SK-MEL-5 (cell line): ENCODE results near the gene ZNF474. TPM values are rescaled to one million over a fixed set of nuclear protein-coding genes. Genes with fewer than 3 reads are reported as not detected.

Source experiments
- DNase-seq: peaks from one replicate; pipeline ENCODE4 v3.0.0-alpha.2; 2016; ENCODE audit warnings: low read depth, low spot score
- in situ Hi-C: cut with HindIII; loops from 2 replicates; pipeline ENCODE4 v1.10.0; 2016; ENCODE audit warnings: low sequenced_read_pairs, high pct_unique_total_duplicates, low pct_unique_long_range_greater_than_20kb
- total RNA-seq: library from RNA; depleted of rRNA; stranded (reverse); fragments of >200 nt; shearing (Covaris generic); gene quantifications from 2 replicates; pipeline ENCODE4 v1.2.3, GENCODE V29; 2014

Gene ZNF474
- total RNA-seq, 1 experiment from 2014 or later = not detected

DNA sequence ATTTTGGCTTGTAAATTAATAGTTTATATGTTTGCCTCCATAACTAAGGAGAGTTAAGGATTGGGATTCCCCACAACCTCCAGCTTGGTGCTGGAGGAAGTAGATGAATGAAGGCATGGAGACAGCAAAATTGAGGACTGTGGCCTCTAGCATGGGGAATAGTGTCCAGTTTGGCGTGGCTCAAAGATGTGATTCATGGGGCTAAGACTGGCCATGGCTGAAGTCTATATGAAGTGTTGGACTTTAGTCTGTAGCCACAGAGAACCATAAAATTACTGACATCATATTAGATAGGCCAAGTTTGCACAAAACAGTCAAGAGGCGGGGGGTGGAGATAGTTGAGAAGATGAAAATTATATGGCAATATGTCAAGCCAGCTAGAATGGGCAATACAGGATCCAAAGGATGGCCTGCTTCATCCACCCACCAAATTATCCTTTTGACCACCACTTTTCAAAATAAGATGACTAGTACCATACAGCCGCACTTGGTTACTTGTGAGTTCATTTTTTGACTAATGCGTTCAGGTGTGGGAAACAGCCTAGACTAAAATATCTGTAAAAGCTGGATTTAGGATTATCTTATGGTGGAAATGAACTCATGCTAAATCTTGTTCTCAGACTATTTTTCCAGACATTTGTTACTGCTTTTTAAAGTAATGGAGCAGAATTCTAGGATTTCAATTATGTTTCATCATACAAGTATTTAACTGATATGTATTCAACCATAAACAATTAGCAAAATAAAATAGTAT is 40.2 kb downstream of the ZNF474 start:
- in situ Hi-C loops = no loop called here
- no peak for DNase-seq

DNA sequence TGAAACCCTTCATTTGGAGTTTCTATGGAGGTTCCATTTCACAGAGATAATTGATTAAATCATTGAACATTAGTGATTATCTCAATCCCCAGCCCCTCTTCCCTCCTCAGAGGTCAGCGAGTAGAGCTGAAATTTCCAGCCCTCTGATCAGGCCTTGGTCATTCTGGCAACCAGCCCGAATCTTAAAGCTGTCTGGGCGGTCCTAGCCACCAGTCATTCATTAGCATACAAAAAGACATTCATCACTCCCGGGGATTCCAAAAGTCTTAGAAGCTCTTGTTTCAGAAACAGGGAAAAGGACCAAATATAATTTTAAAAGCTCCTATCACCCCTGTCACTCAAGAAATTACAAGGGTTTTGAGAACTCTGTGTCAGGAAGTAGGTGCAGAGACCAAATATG is 41.3 kb downstream of the ZNF474 start:
- in situ Hi-C loops = no loop called here
- DNase-seq = peak; percentile 9

- DNase-seq = no peak
- in situ Hi-C loops = no loop called here
These were observed 42.9 kb downstream of the ZNF474 start for GRCh38 chr5:122172207-122172606.

- DNase-seq = no peak
- in situ Hi-C loops = no loop called here
These were observed 44.4 kb downstream of the ZNF474 start for GRCh38 chr5:122173474-122174415.

DNA sequence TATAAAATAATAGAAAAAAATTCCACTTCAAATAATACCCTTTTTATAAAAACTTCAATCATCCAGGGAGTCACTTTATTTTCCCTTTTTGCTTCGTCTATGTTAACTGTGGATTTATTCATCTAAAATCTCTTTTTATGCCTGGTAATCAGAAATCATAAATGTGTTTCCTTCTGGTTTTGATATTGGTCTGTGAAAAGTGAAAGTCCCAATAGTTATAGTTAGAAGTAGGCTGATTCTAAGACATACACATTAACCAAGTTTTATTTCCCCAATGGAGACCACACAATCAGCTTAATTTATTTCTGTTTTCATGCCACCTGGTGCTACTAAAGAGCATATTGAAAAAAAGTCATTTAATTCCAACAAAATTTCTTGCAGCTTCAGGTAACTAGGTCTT is 45.7 kb downstream of the ZNF474 start:
- no peak for DNase-seq
- in situ Hi-C loops = no loop called here

GRCh38 chr5:122175852-122176251 is 46.5 kb downstream of the ZNF474 start:
- no peak for DNase-seq
- in situ Hi-C loops = no loop called here

DNA sequence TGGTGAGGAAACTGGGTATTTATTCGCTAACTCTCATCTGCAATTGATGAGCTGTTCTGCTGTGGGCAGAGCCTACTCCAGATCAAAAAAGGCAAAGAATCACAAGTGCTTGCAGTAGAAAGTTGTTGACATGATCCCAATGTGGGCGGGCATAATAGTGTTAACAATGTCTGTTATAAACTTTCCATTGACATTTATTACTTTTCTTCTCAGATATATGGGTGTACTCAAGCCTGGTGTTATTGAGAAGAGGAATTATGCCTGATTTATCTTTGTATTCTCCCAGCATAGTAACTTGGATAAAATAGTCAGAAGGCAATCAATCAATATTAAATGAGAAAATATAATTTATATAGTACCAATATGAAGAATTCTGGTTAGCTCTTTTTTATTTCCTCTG is 47.8 kb downstream of the ZNF474 start:
- in situ Hi-C loops = no loop called here
- no peak for DNase-seq

DNA sequence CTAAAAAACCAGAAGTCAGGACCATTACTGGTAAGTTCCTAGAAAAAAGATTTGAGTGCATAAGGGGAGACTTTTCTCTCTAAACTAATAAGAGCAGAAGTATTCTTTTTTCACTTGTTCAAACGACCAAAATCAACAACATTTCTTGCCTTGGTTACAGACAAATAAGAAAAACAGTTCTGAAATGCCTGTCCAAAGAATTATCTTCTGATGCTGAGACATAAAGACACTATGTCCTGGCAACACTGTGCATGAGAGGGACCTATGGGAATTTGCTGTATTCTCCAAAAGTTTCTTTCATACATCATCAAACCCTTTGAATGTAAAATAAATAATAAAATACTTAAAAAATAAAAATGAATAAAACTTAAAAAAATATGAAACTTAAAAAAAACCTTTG is 50.4 kb downstream of the ZNF474 start:
- no peak for DNase-seq
- in situ Hi-C loops = no loop called here

DNA sequence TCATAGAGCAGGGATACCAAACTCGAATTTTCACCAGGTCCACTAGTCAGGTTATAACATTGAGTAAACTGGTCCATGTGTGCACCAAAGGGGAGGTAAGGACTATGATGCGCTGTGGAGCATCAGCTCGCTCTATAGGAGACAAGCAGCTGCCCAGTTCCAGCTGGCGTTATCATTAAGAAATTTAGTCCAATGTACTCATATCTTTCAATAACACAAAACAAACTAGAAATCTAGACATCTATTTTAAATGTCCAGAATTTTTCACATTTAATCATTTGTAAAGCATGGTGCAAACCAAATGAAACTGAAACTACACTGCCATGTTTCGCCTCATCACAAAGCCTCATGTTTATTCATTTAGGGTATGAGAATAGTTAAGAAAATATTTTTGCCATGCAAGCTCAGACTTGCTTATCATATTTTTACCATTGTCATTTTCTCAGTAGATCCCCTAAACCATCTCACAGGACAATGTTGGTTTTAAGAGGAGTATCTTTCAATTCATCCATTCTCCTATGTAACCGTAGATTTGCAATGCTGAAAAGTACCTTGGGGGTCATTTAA is 50.9 kb downstream of the ZNF474 start:
- no peak for DNase-seq

DNA sequence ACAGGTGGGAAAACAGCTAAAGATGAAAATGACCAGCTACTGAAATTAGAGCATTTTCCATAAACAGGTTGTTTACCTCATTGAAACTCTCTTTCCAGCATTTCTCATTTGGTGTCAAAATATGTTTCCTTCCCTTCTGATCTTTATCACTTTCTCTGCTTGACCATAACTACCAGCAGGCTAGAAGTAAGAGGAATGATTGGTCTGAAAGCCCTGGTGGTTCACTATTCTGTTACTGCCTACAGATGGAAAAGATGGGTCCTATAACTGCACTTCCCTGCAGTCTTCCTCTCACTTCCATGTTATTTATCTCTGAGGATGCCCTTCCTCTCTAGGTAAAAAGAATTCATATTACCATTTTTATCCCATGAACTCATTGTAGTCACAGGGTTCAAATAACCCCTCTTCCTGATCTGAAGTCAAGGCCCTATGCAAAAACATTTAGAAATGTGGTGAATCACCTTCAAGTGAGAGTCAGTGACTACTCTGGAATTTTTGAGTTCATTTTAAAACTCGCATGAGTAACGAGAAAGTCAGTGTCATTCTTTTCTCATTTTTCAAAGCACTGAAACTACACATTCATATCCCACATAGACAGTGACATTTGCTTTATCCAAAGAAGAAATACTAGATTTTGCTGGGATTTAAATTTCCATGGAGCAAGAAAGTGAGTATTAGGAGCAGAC is 51.7 kb downstream of the ZNF474 start:
- DNase-seq = no peak
- in situ Hi-C loops = no loop called here

More for the DNA sequence above, 50.9 kb downstream of the ZNF474 start:
- in situ Hi-C loops = no loop called here

- in situ Hi-C loops = no loop called here
- DNase-seq = no peak
These were observed 52.5 kb downstream of the ZNF474 start for GRCh38 chr5:122181863-122182262.

- no peak for DNase-seq
These were observed 53.2 kb downstream of the ZNF474 start for GRCh38 chr5:122182491-122182921.

GRCh38 chr5:122183098-122183787 is 53.9 kb downstream of the ZNF474 start:
- peak; percentile 14 for DNase-seq
- in situ Hi-C loops = no loop called here

More at GRCh38 chr5:122182491-122182921, 53.2 kb downstream of the ZNF474 start:
- in situ Hi-C loops = no loop called here

DNA sequence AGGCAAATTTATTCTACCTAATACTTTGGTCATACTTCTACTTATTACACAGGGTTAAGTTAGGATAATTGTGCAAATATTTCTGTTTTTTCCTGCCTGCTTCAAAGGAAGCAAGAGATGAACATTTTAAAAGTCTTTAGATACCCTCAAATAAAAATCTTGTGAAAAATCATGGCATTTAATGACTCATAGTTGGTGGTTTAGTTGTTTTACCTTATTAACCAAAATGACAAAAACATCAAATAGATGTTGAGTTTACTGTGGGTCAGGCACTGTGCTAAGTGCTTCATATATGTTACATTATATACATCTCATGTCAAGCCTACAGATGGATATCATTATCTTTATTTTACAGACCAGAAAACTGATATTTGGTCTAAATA is 54.4 kb downstream of the ZNF474 start:
- no peak for DNase-seq
- in situ Hi-C loops = no loop called here

- no peak for DNase-seq
- in situ Hi-C loops = no loop called here
These were observed 55.4 kb downstream of the ZNF474 start for GRCh38 chr5:122184676-122185255.

DNA sequence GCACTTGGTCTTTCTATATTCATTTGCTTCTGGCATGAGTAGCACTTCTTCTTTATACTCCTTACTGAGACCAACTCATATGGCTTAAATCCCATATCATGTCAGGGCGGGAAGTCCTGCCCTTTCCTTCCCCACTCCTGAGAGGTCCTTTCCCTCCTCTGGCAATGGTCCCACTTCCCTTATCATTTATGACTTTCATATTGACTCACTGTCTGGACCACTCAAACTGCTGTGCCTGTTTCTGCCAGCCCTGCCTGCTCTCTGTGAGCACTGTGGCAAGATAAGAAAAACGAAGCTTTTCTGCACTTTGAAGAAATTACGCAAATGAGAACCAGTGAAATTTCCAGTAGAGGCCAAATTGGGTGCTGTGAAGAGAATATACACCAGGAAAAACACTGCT is 58.1 kb downstream of the ZNF474 start:
- in situ Hi-C loops = no loop called here
- no peak for DNase-seq

- no peak for DNase-seq
- in situ Hi-C loops = no loop called here
These were observed 60.8 kb downstream of the ZNF474 start for GRCh38 chr5:122190156-122190555.
